Activated CD4-positive, alpha-beta memory T cell treated with anti-CD3 and anti-CD28 coated beads, Interleukin-2, amount 10 ng/mL, durations not matched to agents 7 days and 5 days (primary cell): ENCODE results near the gene PCYOX1L. TPM values are rescaled to one million over a fixed set of nuclear protein-coding genes. Genes with fewer than 3 reads are reported as not detected.

ENCODE experiments used
- CTCF ChIA-PET: fragments of 350-600 bp; sonication (Branson Sonifier 250); formaldehyde crosslinking; loops from one replicate; lab custom pipeline; 2021; ENCODE audit warnings: antibody characterized with exemption, inconsistent platforms; lab: Charles Lee
- POLR2A ChIA-PET: fragments of 350-600 bp; sonication (Branson Sonifier 250); formaldehyde crosslinking; loops from one replicate; lab custom pipeline; 2021; ENCODE audit warnings: antibody characterized with exemption; lab: Charles Lee
- DNase-seq: peaks from one replicate; pipeline ENCODE4 v3.0.0-alpha.2; 2020
- H3K27ac Mint-ChIP-seq: one replicate; pipeline ENCODE4 v1.8.0; 2021; ENCODE audit warnings: mild to moderate bottlenecking, mixed read lengths
- H3K27me3 Mint-ChIP-seq: one replicate; pipeline ENCODE4 v1.8.0; 2021; ENCODE audit warnings: mixed read lengths
- H3K36me3 Mint-ChIP-seq: one replicate; pipeline ENCODE4 v1.8.0; 2021; ENCODE audit warnings: low read depth, mixed read lengths
- H3K4me1 Mint-ChIP-seq: one replicate; pipeline ENCODE4 v1.8.0; 2021; ENCODE audit warnings: mixed read lengths
- H3K4me3 Mint-ChIP-seq: one replicate; pipeline ENCODE4 v1.8.0; 2021; ENCODE audit warnings: mild to moderate bottlenecking, mixed read lengths
- H3K9me3 Mint-ChIP-seq: one replicate; pipeline ENCODE4 v1.8.0; 2021; ENCODE audit warnings: mixed read lengths
- total RNA-seq, 2 experiments: library from RNA; stranded (reverse); gene quantifications; one replicate each; pipeline ENCODE4 v1.2.3, GENCODE V29; 2021

Gene PCYOX1L
- total RNA-seq, 2 experiments from 2014 or later, result 41.2 to 42.1 TPM

GRCh38 chr5:149406203-149406978 is 48.5 kb downstream of the PCYOX1L start:
- no peak overlapping the region for H3K27ac Mint-ChIP-seq
- DNase-seq, result no peak
- POLR2A ChIA-PET, result no interaction called here
- H3K27me3 Mint-ChIP-seq, result peaks cover 6% of the 10 kb centered on the region
- no peaks in the 10 kb centered on the region for H3K4me1 Mint-ChIP-seq
- CTCF ChIA-PET, result no interaction called here
- no peak overlapping the region for H3K4me3 Mint-ChIP-seq
- H3K9me3 Mint-ChIP-seq, result no peaks in the 10 kb centered on the region
- no peaks in the 10 kb centered on the region for H3K36me3 Mint-ChIP-seq

- Mint-ChIP-seq H3K9me3 (no peaks in the 10 kb centered on the region), H3K4me1 (no peaks in the 10 kb centered on the region), H3K27ac (no peak overlapping the region), H3K27me3 (peaks cover 3% of the 10 kb centered on the region), H3K36me3 (no peaks in the 10 kb centered on the region), H3K4me3 (no peak overlapping the region)
- CTCF ChIA-PET, result no interaction called here
- POLR2A ChIA-PET, result no interaction called here
- DNase-seq, result no peak
Observed at GRCh38 chr5:149406979-149407306, 49.1 kb downstream of the PCYOX1L start.

- Mint-ChIP-seq H3K4me3 (no peak overlapping the region), H3K4me1 (no peaks in the 10 kb centered on the region), H3K36me3 (no peaks in the 10 kb centered on the region), H3K27me3 (no peaks in the 10 kb centered on the region), H3K27ac (no peak overlapping the region), H3K9me3 (no peaks in the 10 kb centered on the region)
- DNase-seq, result no peak
- ChIA-PET CTCF (no interaction called here), POLR2A (no interaction called here)
Observed at GRCh38 chr5:149407323-149408251, 49.7 kb downstream of the PCYOX1L start.

- ChIA-PET POLR2A (interaction anchor here (1.3 kb wide), 1 partner anchor 10 kb away, joined by 4 read pairs; no protein-coding TSS in a partner anchor), CTCF (no interaction called here)
- Mint-ChIP-seq H3K9me3 (no peaks in the 10 kb centered on the region), H3K4me3 (no peak overlapping the region), H3K27ac (no peak overlapping the region), H3K27me3 (no peaks in the 10 kb centered on the region), H3K36me3 (no peaks in the 10 kb centered on the region), H3K4me1 (no peaks in the 10 kb centered on the region)
- no peak for DNase-seq
Observed at GRCh38 chr5:149408252-149409099, 50.6 kb downstream of the PCYOX1L start.

- no peaks in the 10 kb centered on the region for H3K27me3 Mint-ChIP-seq
- DNase-seq, result no peak
- no peaks in the 10 kb centered on the region for H3K9me3 Mint-ChIP-seq
- H3K4me3 Mint-ChIP-seq, result no peak overlapping the region
- no peaks in the 10 kb centered on the region for H3K36me3 Mint-ChIP-seq
- ChIA-PET POLR2A (interaction anchor here (1.3 kb wide), 1 partner anchor 11 kb away, joined by 4 read pairs; no protein-coding TSS in a partner anchor), CTCF (no interaction called here)
- H3K4me1 Mint-ChIP-seq, result no peaks in the 10 kb centered on the region
- H3K27ac Mint-ChIP-seq, result no peak overlapping the region
Observed at GRCh38 chr5:149409268-149409948, 51.6 kb downstream of the PCYOX1L start.

GRCh38 chr5:149410071-149410470 is 52.2 kb downstream of the PCYOX1L start:
- ChIA-PET CTCF (no interaction called here), POLR2A (interaction anchor here (1.3 kb wide), 1 partner anchor 12 kb away, joined by 4 read pairs; no protein-coding TSS in a partner anchor)
- Mint-ChIP-seq H3K4me1 (no peaks in the 10 kb centered on the region), H3K36me3 (no peaks in the 10 kb centered on the region), H3K9me3 (no peaks in the 10 kb centered on the region), H3K4me3 (no peak overlapping the region), H3K27ac (no peak overlapping the region), H3K27me3 (no peaks in the 10 kb centered on the region)
- no peak for DNase-seq

- no peaks in the 10 kb centered on the region for H3K36me3 Mint-ChIP-seq
Observed at GRCh38 chr5:149410721-149411432, 53.0 kb downstream of the PCYOX1L start.

GRCh38 chr5:149411738-149412519 is 54.1 kb downstream of the PCYOX1L start:
- Mint-ChIP-seq H3K27me3 (no peaks in the 10 kb centered on the region), H3K27ac (no peak overlapping the region), H3K4me3 (no peak overlapping the region), H3K9me3 (no peaks in the 10 kb centered on the region), H3K4me1 (no peaks in the 10 kb centered on the region), H3K36me3 (no peaks in the 10 kb centered on the region)
- POLR2A ChIA-PET, result no interaction called here
- CTCF ChIA-PET, result no interaction called here
- DNase-seq, result no peak

More at GRCh38 chr5:149410721-149411432, 53.0 kb downstream of the PCYOX1L start:
- POLR2A ChIA-PET, result no interaction called here
- Mint-ChIP-seq H3K9me3 (no peaks in the 10 kb centered on the region), H3K4me1 (no peaks in the 10 kb centered on the region), H3K27ac (no peak overlapping the region), H3K27me3 (no peaks in the 10 kb centered on the region), H3K4me3 (no peak overlapping the region)
- no peak for DNase-seq
- CTCF ChIA-PET, result no interaction called here

- Mint-ChIP-seq H3K4me3 (no peak overlapping the region), H3K4me1 (no peaks in the 10 kb centered on the region), H3K36me3 (no peaks in the 10 kb centered on the region), H3K27me3 (peaks cover 4% of the 10 kb centered on the region), H3K27ac (no peak overlapping the region), H3K9me3 (no peaks in the 10 kb centered on the region)
- DNase-seq, result no peak
- ChIA-PET POLR2A (no interaction called here), CTCF (interaction anchor here (1.4 to 2.3 kb wide), 2 partner anchors 20 to 22 kb away, joined by 4 to 10 read pairs; no protein-coding TSS in a partner anchor)
Observed at GRCh38 chr5:149412783-149413476, 55.1 kb downstream of the PCYOX1L start.

- H3K27ac Mint-ChIP-seq, result no peak overlapping the region
Observed at GRCh38 chr5:149413477-149414210, 55.8 kb downstream of the PCYOX1L start.

More at GRCh38 chr5:149413477-149414210, 55.8 kb downstream of the PCYOX1L start:
- POLR2A ChIA-PET, result no interaction called here
- Mint-ChIP-seq H3K4me1 (no peaks in the 10 kb centered on the region), H3K36me3 (no peaks in the 10 kb centered on the region), H3K4me3 (no peak overlapping the region), H3K9me3 (no peaks in the 10 kb centered on the region), H3K27me3 (peaks cover 7% of the 10 kb centered on the region)
- CTCF ChIA-PET, result interaction anchor here (1.4 to 2.3 kb wide), 2 partner anchors 19 to 21 kb away, joined by 4 to 10 read pairs; no protein-coding TSS in a partner anchor
- no peak for DNase-seq
